Psoas muscle (tissue), 8 donors: ENCODE measurements around the gene MAGEB17. TPM values are rescaled to one million over a fixed set of nuclear protein-coding genes. Genes with fewer than 3 reads are reported as not detected.

Source experiments
- ATAC-seq, 4 donors: fragments of 200-7000 bp; cut with Tn5 transposase; one replicate each; pipeline ENCODE4 v1.9.1; 2020; ENCODE audit warnings: moderate library complexity in 3 of 4, mild to moderate bottlenecking in 2 of 4
- DNase-seq, 2 donors: peaks; one replicate each; pipeline ENCODE4 v3.0.0-alpha.2; 2020
- H3K27ac ChIP-seq: fragments of 200-600 bp; one replicate; pipeline ENCODE4 v1.8.0; 2022
- H3K27me3 ChIP-seq, 3 donors: fragments of 200-600 bp in 1 of 3; one replicate each; pipeline versions ENCODE4 v1.6.1 to v1.8.0; 2013 to 2022; ENCODE audit warnings: low read length in 2 of 3, mild to moderate bottlenecking in 2 of 3, moderate library complexity in 1 of 3; ENCODE audit not compliant: insufficient read depth in 3 of 3
- H3K36me3 ChIP-seq, 2 donors: fragments of 200-600 bp in 1 of 2; one replicate each; pipeline versions ENCODE4 v1.6.1 to v1.8.0; 2013 to 2022; ENCODE audit warnings: low read depth in 1 of 2, mild to moderate bottlenecking in 1 of 2, moderate library complexity in 1 of 2; ENCODE audit not compliant: insufficient read depth in 1 of 2
- H3K4me1 ChIP-seq: fragments of 200-600 bp; one replicate; pipeline ENCODE4 v1.8.0; 2022
- H3K4me3 ChIP-seq: fragments of 200-600 bp; one replicate; pipeline ENCODE4 v1.8.0; 2022; ENCODE audit warnings: mild to moderate bottlenecking
- H3K9me3 ChIP-seq: fragments of 200-600 bp; one replicate; pipeline ENCODE4 v1.8.0; 2022
- WGBS, 3 donors: extraction: QIAGEN DNeasy Blood & Tissue Kit; methylation state at CpG; one replicate each; pipeline versions ENCODE4 v1.1.6 to v1.1.7; 2013; 5-methylcytosine and 5-hydroxymethylcytosine counted together
- intact Hi-C, 2 donors: fragments of 100-400 bp; cut with DNase I; formaldehyde crosslinking; loops; one replicate each; pipeline versions ENCODE4 v1.11.0 to v1.14.2; 2022
- polyA plus RNA-seq, 3 donors: library from polyadenylated mRNA; stranded (reverse); fragments of 200-250 nt; gene quantifications; one replicate each; pipeline ENCODE4 v1.2.3, GENCODE V29; 2013
- total RNA-seq, 4 donors: library from RNA; stranded (reverse); fragmentation: NEBNext Ultra II Directional in 2 of 4; extraction: Animal tissue kit (Norgen Biotek cat#: 25700) in 2 of 4; gene quantifications; one replicate each; pipeline versions ENCODE4 v1.2.1 to v1.2.4, GENCODE V29; 2021 to 2023
- TF ChIP-seq, protein P1 (sequence below): fragments of 200-600 bp; IDR thresholded peaks from one replicate; pipeline ENCODE4 v1.8.0; 2022; ENCODE audit warnings: antibody characterized with exemption
- donor health status: healthy with polysubstance abuse.
- donor health status: DM: no; HTN: no; CAD: no; lungs with moderate emphysema.
- donor health status: Bipolar disorder and iron deficiency.
- donor health status: healthy.
- donor health status: DM: yes; HTN: yes; CAD: no.
- donor health status: DM: no; HTN: no; CAD: no.
- donor health status: DM: no; HTN: no; CAD: no.
- donor health status: DM: yes; HTN: yes; CAD: no.

Gene MAGEB17
- total and polyA plus RNA-seq, 7 donors: 0.08 to 0.26 (median 0.15) TPM; not detected in 3

DNA sequence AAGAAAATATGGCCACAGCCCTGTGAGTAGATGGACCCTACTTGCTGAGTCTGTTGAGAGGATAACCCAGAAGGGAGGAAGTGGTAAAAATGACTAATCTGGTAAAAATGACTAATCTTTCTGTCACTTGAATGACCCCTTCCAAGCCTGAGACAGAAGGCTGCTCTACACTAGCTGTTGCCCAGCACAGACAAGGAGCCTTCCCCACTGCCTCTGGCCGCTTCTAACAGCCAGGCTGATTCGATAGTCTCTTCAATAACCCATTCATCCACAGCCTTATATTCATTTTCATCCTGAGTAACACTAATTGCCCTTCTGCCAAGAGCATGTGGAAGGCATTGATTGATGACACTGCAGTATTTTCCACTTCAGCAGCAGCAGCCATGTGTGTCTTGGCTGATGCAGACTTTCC, 18.4 kb downstream of the MAGEB17 start:
- WGBS, 3 donors: 61 to 89% (median 66%) methylated on average over 2 of the region's 2 CpGs
- Histone ChIP-seq H3K27me3 (peaks cover 0 to 7% (median 0%) of the 10 kb centered on the region in 3 donors), H3K9me3 (no peaks in the 10 kb centered on the region), H3K4me1 (no peaks in the 10 kb centered on the region), H3K36me3 (no peaks in the 10 kb centered on the region), H3K27ac (no peak overlapping the region), H3K4me3 (no peak overlapping the region)
- DNase-seq (no peak), ATAC-seq (no peak)
- TF ChIP-seq, protein P1, sequence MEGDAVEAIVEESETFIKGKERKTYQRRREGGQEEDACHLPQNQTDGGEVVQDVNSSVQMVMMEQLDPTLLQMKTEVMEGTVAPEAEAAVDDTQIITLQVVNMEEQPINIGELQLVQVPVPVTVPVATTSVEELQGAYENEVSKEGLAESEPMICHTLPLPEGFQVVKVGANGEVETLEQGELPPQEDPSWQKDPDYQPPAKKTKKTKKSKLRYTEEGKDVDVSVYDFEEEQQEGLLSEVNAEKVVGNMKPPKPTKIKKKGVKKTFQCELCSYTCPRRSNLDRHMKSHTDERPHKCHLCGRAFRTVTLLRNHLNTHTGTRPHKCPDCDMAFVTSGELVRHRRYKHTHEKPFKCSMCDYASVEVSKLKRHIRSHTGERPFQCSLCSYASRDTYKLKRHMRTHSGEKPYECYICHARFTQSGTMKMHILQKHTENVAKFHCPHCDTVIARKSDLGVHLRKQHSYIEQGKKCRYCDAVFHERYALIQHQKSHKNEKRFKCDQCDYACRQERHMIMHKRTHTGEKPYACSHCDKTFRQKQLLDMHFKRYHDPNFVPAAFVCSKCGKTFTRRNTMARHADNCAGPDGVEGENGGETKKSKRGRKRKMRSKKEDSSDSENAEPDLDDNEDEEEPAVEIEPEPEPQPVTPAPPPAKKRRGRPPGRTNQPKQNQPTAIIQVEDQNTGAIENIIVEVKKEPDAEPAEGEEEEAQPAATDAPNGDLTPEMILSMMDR: no peak
- intact Hi-C loops: no loop called here

DNA sequence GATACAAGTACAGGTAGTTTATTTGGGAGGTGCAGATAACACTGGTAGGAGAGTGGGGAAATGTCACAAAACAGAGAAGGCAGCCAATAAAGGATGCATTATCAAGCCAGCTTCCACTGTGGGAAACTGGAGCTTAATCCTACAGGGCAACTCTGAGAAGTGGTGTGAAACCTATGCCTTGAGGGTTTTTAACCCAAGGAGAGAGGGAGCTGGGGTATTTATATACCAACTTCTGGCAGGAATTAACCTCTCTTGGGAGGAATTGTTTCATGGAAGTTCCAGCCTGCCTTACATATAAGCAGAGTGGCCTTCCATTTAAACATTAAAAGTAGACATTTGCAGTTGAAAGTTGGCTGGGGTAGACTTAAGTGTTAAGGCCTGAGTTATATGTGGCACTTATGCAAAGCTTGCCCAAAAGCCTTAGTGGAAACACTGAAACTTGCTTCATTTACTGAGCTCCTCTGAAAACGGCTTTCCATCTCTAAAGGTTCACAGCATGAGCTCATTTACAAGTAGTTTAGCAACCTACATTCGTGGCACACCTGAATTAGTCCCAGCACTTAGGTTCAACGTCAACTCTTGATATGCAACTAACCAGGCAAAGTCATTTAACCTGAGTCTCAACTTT, 19.2 kb downstream of the MAGEB17 start:
- TF ChIP-seq, protein P1: no peak
- WGBS, 3 donors: 44 to 66% (median 48%) methylated on average over 3 of the region's 3 CpGs
- no peak overlapping the region for H3K27ac ChIP-seq
- no peak overlapping the region for H3K4me3 ChIP-seq
- DNase-seq (no peak), ATAC-seq (no peak)
- no peaks in the 10 kb centered on the region for H3K4me1 ChIP-seq
- intact Hi-C loops: no loop called here
- no peaks in the 10 kb centered on the region for H3K36me3 ChIP-seq
- H3K27me3 ChIP-seq: peaks cover 0 to 7% (median 0%) of the 10 kb centered on the region in 3 donors
- H3K9me3 ChIP-seq: no peaks in the 10 kb centered on the region

DNA sequence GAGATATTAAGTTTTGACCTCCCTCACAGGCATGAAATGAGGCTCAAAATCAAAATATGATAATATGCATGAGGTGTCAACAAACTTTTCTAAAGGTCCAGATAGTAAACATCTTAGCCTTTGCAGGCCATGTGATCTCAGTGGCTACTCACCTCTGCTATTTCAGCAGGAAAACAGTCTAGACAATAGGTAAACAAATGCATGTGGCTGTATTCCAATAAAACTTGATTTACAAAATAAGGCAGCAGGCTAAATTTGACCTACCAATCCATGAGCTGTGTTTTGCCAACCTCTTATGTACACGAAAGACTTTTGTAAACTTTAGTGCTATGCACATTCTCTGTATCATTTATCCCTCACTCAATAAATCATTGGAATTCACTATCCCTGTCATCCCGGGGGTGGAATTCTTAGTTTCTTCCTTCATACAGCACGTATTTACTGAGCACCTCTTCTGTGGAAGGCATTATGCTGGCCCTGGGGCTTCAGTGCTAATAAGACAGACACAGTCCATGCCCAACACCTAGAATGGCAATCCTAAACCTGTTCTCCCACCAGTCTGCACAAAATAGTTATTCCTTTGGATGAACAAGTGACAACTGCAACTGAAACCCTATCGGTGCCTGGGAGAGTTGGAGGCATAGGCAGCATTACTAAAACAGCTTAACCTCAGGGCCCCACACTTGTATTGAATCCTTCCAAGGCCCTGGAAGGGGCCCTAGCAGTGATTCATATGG, 19.9 kb downstream of the MAGEB17 start:
- TF ChIP-seq, protein P1: no peak
- Histone ChIP-seq H3K36me3 (no peaks in the 10 kb centered on the region), H3K27ac (no peak overlapping the region), H3K4me3 (no peak overlapping the region), H3K4me1 (no peaks in the 10 kb centered on the region), H3K27me3 (peaks cover 0 to 7% (median 0%) of the 10 kb centered on the region in 3 donors), H3K9me3 (no peaks in the 10 kb centered on the region)
- 28 to 30% (median 29%) methylated on average over 4 of the region's 4 CpGs for WGBS, 3 donors
- ATAC-seq: no peak
- intact Hi-C loops: no loop called here
- no peak for DNase-seq

GRCh38 chrX:16188687-16189086, 21.4 kb downstream of the MAGEB17 start:
- H3K36me3 ChIP-seq: no peaks in the 10 kb centered on the region
- TF ChIP-seq, protein P1: no peak
- 6 to 71% (median 31%) methylated on average over 1 of the region's 1 CpG for WGBS, 3 donors
- no peaks in the 10 kb centered on the region for H3K9me3 ChIP-seq
- peaks cover 0 to 7% (median 0%) of the 10 kb centered on the region in 3 donors for H3K27me3 ChIP-seq
- DNase-seq: no peak
- H3K4me1 ChIP-seq: no peaks in the 10 kb centered on the region
- intact Hi-C loops: no loop called here
- ATAC-seq: no peak
- H3K27ac ChIP-seq: no peak overlapping the region
- H3K4me3 ChIP-seq: no peak overlapping the region
